HepG2 (cell line): Measurements from ENCODE around the gene C9. TPM values are rescaled to one million over a fixed set of nuclear protein-coding genes. Genes with fewer than 3 reads are reported as not detected.

Experiments used
- ATAC-seq: fragments of 200-7000 bp; cut with Tn5 transposase; 3 replicates; pipeline ENCODE4 v1.9.1; 2020; ENCODE audit warnings: mild to moderate bottlenecking, moderate library complexity
- BruUV-seq: library from RNA; stranded (reverse); fragments of 400-500 nt; replicated peaks from 2 replicates; lab custom pipeline; 2021; lab: Mats Ljungman, UMichigan
- CTCF ChIA-PET: fragments of 300-600 bp; formaldehyde crosslinking; extraction: SDS; loops from one replicate; lab custom pipeline; 2021; ENCODE audit warnings: low total read pairs, inconsistent platforms, low intra/inter-chr PET ratio; lab: Yijun Ruan, JAX
- POLR2A ChIA-PET: fragments of 350-600 bp; sonication (Branson Sonifier 250); formaldehyde crosslinking; loops from one replicate; lab custom pipeline; 2020; ENCODE audit warnings: antibody characterized with exemption, inconsistent platforms; lab: Yijun Ruan, JAX
- DNase-seq: peaks from one replicate; pipeline ENCODE4 v3.0.0-alpha.2; 2015; ENCODE audit warnings: low spot score
- FAIRE-seq: peaks from 3 replicates; lab custom pipeline; 2011; peaks lifted over from hg19 to GRCh38; lab: Jason Lieb, UNC
- H2AFZ ChIP-seq: one replicate; pipeline ENCODE4 v1.6.1; 2011; ENCODE audit warnings: low read length, inconsistent platforms
- H3K27ac ChIP-seq: fragments of 300-600 bp; 3 replicates; pipeline ENCODE4 v1.8.0; 2011; ENCODE audit warnings: mixed run types, mild to moderate bottlenecking, mixed read lengths, low read length, inconsistent platforms; ENCODE audit not compliant: insufficient read depth; ENCODE audit errors: extremely low read length
- H3K27me3 ChIP-seq, 2 experiments: fragments of 200-600 bp in 1 of 2; 2 replicates in 1 of 2; 3 replicates in 1 of 2; pipeline versions ENCODE4 v1.6.0 to v1.8.0; 2011; ENCODE audit warnings: low read length in 2 of 2, mild to moderate bottlenecking in 2 of 2, moderate library complexity in 2 of 2, inconsistent platforms in 1 of 2; ENCODE audit not compliant: insufficient read depth in 2 of 2, control insufficient read depth in 1 of 2
- H3K36me3 ChIP-seq, 2 experiments: fragments of 200-600 bp in 1 of 2; replicated peaks in 1 of 2; 2 replicates in 1 of 2; 3 replicates in 1 of 2; pipeline versions ENCODE4 v1.5.1 to v1.8.0; 2011; ENCODE audit warnings: low read length in 2 of 2, inconsistent platforms in 1 of 2; ENCODE audit not compliant: insufficient read depth in 2 of 2, control insufficient read depth in 1 of 2
- H3K4me1 ChIP-seq: 2 replicates; pipeline ENCODE4 v1.5.1; 2012; ENCODE audit warnings: low read length, inconsistent platforms; ENCODE audit not compliant: insufficient read depth
- H3K4me2 ChIP-seq: 2 replicates; pipeline ENCODE4 v1.6.0; 2011; ENCODE audit warnings: low read depth, low read length, inconsistent platforms
- H3K4me3 ChIP-seq, 3 experiments: fragments of 200-600 bp in 1 of 3; sonication (generic), shearing (Covaris generic) in 1 of 3; replicated peaks in 1 of 3; 2 replicates each; pipeline ENCODE4 v1.5.1; 2011 to 2016; ENCODE audit warnings: low read length in 3 of 3, inconsistent platforms in 2 of 3, low read depth in 2 of 3, mild to moderate bottlenecking in 2 of 3, control low read depth in 1 of 3, mixed read lengths in 1 of 3; ENCODE audit not compliant: insufficient read depth in 1 of 3
- H3K79me2 ChIP-seq: one replicate; pipeline ENCODE4 v1.6.1; 2011; ENCODE audit warnings: low read length, inconsistent platforms; ENCODE audit not compliant: insufficient read depth
- H3K9ac ChIP-seq: 2 replicates; pipeline ENCODE4 v1.6.0; 2011; ENCODE audit warnings: mild to moderate bottlenecking, low read depth, low read length, inconsistent platforms; ENCODE audit not compliant: insufficient read depth
- H3K9me3 ChIP-seq: 2 replicates; pipeline ENCODE4 v1.5.1; 2012; ENCODE audit warnings: mild to moderate bottlenecking, low read length
- H4K20me1 ChIP-seq: 2 replicates; pipeline ENCODE4 v1.6.0; 2011; ENCODE audit warnings: inconsistent platforms, mild to moderate bottlenecking, low read length, moderate library complexity; ENCODE audit not compliant: insufficient read depth
- DNMT1 ChIP-seq: sonication (generic); formaldehyde crosslinking; IDR thresholded peaks from 2 replicates; pipeline ENCODE4 v1.5.1; 2020; ENCODE audit warnings: mild to moderate bottlenecking, missing genetic modification reagents
- MXD4 ChIP-seq: IDR thresholded peaks from 2 replicates; pipeline ENCODE4 v1.6.1; 2016; ENCODE audit warnings: mild to moderate bottlenecking, missing biosample characterization, missing genetic modification reagents
- SALL1 ChIP-seq: sonication (generic); formaldehyde crosslinking; IDR thresholded peaks from 2 replicates; pipeline ENCODE4 v1.8.0; 2022; ENCODE audit warnings: mild to moderate bottlenecking, missing genetic modification reagents
- XRCC5 ChIP-seq: fragments of 200-400 bp; formaldehyde crosslinking; optimal IDR thresholded peaks from 2 replicates; pipeline ENCODE3; 2017; ENCODE audit warnings: mild to moderate bottlenecking, low read length
- ZBTB21 ChIP-seq: sonication (generic); formaldehyde crosslinking; IDR thresholded peaks from 2 replicates; pipeline ENCODE4 v1.4.0; 2020; ENCODE audit warnings: missing genetic modification reagents
- ZNF337 ChIP-seq: sonication (generic); formaldehyde crosslinking; IDR thresholded peaks from 2 replicates; pipeline ENCODE4 v1.5.1; 2020; ENCODE audit warnings: missing genetic modification reagents, low read depth, mild to moderate bottlenecking, borderline replicate concordance
- ZNF44 ChIP-seq: sonication (generic); formaldehyde crosslinking; IDR thresholded peaks from 2 replicates; pipeline ENCODE4 v1.5.1; 2020; ENCODE audit warnings: mild to moderate bottlenecking, missing genetic modification reagents
- ZNF615 ChIP-seq: sonication (generic); formaldehyde crosslinking; IDR thresholded peaks from 2 replicates; pipeline ENCODE4 v1.5.0; 2020; ENCODE audit warnings: mild to moderate bottlenecking, missing genetic modification reagents, borderline replicate concordance
- ZSCAN22 ChIP-seq: sonication (generic); formaldehyde crosslinking; IDR thresholded peaks from 2 replicates; pipeline ENCODE4 v1.4.0; 2020; ENCODE audit warnings: mild to moderate bottlenecking, missing genetic modification reagents
- in situ Hi-C: cut with HindIII; loops from 2 replicates; pipeline ENCODE4 v1.10.0; 2017; ENCODE audit warnings: low pct_unique_long_range_greater_than_20kb; ENCODE audit not compliant: extremely low pct_ligation_motif_present
- intact Hi-C: fragments of 100-400 bp; cut with micrococcal nuclease; formaldehyde crosslinking; loops from one replicate; pipeline ENCODE4 v1.10.0; 2022; ENCODE audit not compliant: unreplicated experiment
- polyA plus RNA-seq, 8 experiments: library from polyadenylated mRNA; depleted of rRNA in 3 of 8; stranded (reverse) in 7 of 8; unstranded in 1 of 8; fragments of >200 nt; fragmentation: Illumina TruSeq in 4 of 8; extraction: Trizol in 4 of 8; gene quantifications; 2 replicates each; pipeline versions ENCODE4 v1.2.1 to v1.2.3, GENCODE V29; 2011 to 2016; ENCODE audit warnings: low read depth in 4 of 8, missing spikeins in 1 of 8, mixed read lengths in 1 of 8; ENCODE audit not compliant: insufficient read depth in 1 of 8
- total RNA-seq, 5 experiments: library from RNA; depleted of rRNA; stranded (reverse); fragments of >200 nt; fragmentation: Illumina TruSeq; extraction: Trizol; gene quantifications; 2 replicates each; pipeline ENCODE4 v1.2.3, GENCODE V29; 2016; ENCODE audit warnings: low read depth in 1 of 5
- TF ChIP-seq, protein P1 (sequence below): sonication (generic); formaldehyde crosslinking; IDR thresholded peaks from 2 replicates; pipeline ENCODE4 v1.8.0; 2022; ENCODE audit warnings: missing genetic modification reagents, mild to moderate bottlenecking, inconsistent platforms, borderline replicate concordance
- TF ChIP-seq, protein P2 (sequence below): sonication (generic); formaldehyde crosslinking; IDR thresholded peaks from 2 replicates; pipeline ENCODE4 v1.4.0; 2020; ENCODE audit warnings: missing genetic modification reagents
- TF ChIP-seq, protein P3 (sequence below), 2 experiments: IDR thresholded peaks; 2 replicates each; pipeline ENCODE4 v1.6.1; 2011 to 2012; ENCODE audit warnings: low read length in 2 of 2, borderline replicate concordance in 1 of 2, low read depth in 1 of 2, mild to moderate bottlenecking in 1 of 2, moderate library complexity in 1 of 2

Gene C9
- total and polyA plus RNA-seq, 2 of the 13 experiments (the other 11 are each of a cell fraction or from before 2014, with no cell fraction given): not detected

DNA sequence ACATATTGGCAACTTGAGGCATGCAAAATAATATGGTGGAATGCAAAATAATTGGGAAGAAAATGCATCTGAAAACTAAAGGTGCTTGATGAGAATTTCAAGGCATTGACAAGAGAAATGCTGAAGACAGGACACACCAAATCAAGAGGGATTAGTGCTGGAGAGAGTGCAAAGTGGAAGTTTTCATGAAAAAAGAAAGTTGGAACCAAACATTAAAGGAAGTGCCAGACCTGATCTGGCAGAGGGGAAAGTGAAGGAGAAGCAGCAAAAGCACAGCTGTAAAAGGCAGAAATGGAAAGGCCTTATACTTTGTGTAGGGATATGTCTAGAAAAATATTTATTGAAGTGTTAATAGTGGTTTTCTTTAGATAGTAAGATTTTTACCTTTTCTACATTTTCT lies 109.6 kb downstream of the C9 start:
- Histone ChIP-seq H3K27me3 (no peaks in the 10 kb centered on the region; a peak in 1 of 5 replicates), H3K4me1 (peaks cover 24% of the 10 kb centered on the region), H3K36me3 (no peaks in the 10 kb centered on the region), H3K4me2 (no peak overlapping the region), H3K4me3 (no peak overlapping the region), H3K79me2 (no peaks in the 10 kb centered on the region), H4K20me1 (no peaks in the 10 kb centered on the region), H2AFZ (no peak overlapping the region), H3K9me3 (no peaks in the 10 kb centered on the region), H3K9ac (no peak overlapping the region), H3K27ac (no peak overlapping the region)
- intact Hi-C loops: no loop called here
- in situ Hi-C loops: no loop called here
- BruUV-seq: no TSS peak
- FAIRE-seq: no peak
- no peak for ATAC-seq
- POLR2A ChIA-PET: no interaction called here
- CTCF ChIA-PET: no interaction called here
- DNase-seq: no peak
- TF ChIP-seq ZNF44 (CRISPR knock-in tag) (no peak), ZSCAN22 (CRISPR knock-in tag) (no peak)

DNA sequence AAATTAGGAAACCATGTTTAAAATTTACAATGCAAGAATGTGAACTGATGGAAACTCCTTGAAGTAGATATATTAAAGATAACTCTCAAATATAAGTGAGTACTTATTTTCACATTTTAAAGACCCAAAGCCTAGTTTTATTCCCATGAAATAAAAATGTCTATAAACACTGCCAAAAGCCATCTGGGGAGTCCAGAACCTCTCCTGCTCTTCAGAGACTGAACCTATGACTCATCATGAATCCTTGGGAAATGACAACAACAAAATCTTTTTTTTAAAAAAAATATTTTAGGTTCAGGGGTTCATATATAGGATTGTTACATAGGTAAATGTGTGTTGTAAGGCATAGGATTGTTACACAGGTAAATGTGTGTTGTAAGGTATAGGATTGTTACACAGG lies 111.1 kb downstream of the C9 start:
- in situ Hi-C loops: no loop called here
- intact Hi-C loops: no loop called here
- DNase-seq: no peak
- Histone ChIP-seq H3K36me3 (no peaks in the 10 kb centered on the region), H3K79me2 (no peaks in the 10 kb centered on the region), H3K27me3 (no peaks in the 10 kb centered on the region; a peak in 1 of 5 replicates), H3K27ac (no peak overlapping the region), H2AFZ (no peak overlapping the region), H3K4me1 (peaks cover 21% of the 10 kb centered on the region), H3K9ac (no peak overlapping the region), H4K20me1 (no peaks in the 10 kb centered on the region), H3K4me2 (no peak overlapping the region), H3K9me3 (no peaks in the 10 kb centered on the region), H3K4me3 (no peak overlapping the region)
- BruUV-seq: no TSS peak
- FAIRE-seq: no peak
- CTCF ChIA-PET: no interaction called here
- no peak for ATAC-seq
- POLR2A ChIA-PET: no interaction called here
- TF ChIP-seq SALL1: no peak
- no peak for TF ChIP-seq ZNF615 (CRISPR knock-in tag)
- TF ChIP-seq DNMT1 (CRISPR knock-in tag): no peak
- no peak for TF ChIP-seq ZBTB21 (CRISPR knock-in tag)
- TF ChIP-seq, protein P1, sequence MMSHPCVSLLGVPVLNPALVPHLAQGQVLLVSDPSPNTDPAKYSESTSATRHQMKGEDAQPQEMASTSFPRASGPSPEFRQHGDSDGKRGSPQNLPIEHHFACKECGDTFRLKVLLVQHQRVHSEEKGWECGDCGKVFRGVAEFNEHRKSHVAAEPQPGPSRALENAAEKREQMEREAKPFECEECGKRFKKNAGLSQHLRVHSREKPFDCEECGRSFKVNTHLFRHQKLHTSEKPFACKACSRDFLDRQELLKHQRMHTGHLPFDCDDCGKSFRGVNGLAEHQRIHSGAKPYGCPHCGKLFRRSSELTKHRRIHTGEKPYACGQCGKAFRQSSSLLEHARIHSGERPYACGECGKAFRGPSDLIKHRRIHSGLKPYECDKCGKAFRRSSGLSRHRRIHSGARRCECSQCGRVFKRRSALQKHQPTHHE (CRISPR knock-in tag): no peak
- no peak for TF ChIP-seq MXD4 (CRISPR knock-in tag)
- TF ChIP-seq, protein P2, sequence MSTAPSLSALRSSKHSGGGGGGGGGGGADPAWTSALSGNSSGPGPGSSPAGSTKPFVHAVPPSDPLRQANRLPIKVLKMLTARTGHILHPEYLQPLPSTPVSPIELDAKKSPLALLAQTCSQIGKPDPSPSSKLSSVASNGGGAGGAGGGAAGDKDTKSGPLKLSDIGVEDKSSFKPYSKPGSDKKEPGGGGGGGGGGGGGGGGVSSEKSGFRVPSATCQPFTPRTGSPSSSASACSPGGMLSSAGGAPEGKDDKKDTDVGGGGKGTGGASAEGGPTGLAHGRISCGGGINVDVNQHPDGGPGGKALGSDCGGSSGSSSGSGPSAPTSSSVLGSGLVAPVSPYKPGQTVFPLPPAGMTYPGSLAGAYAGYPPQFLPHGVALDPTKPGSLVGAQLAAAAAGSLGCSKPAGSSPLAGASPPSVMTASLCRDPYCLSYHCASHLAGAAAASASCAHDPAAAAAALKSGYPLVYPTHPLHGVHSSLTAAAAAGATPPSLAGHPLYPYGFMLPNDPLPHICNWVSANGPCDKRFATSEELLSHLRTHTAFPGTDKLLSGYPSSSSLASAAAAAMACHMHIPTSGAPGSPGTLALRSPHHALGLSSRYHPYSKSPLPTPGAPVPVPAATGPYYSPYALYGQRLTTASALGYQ (CRISPR knock-in tag): no peak
- TF ChIP-seq, protein P3, sequence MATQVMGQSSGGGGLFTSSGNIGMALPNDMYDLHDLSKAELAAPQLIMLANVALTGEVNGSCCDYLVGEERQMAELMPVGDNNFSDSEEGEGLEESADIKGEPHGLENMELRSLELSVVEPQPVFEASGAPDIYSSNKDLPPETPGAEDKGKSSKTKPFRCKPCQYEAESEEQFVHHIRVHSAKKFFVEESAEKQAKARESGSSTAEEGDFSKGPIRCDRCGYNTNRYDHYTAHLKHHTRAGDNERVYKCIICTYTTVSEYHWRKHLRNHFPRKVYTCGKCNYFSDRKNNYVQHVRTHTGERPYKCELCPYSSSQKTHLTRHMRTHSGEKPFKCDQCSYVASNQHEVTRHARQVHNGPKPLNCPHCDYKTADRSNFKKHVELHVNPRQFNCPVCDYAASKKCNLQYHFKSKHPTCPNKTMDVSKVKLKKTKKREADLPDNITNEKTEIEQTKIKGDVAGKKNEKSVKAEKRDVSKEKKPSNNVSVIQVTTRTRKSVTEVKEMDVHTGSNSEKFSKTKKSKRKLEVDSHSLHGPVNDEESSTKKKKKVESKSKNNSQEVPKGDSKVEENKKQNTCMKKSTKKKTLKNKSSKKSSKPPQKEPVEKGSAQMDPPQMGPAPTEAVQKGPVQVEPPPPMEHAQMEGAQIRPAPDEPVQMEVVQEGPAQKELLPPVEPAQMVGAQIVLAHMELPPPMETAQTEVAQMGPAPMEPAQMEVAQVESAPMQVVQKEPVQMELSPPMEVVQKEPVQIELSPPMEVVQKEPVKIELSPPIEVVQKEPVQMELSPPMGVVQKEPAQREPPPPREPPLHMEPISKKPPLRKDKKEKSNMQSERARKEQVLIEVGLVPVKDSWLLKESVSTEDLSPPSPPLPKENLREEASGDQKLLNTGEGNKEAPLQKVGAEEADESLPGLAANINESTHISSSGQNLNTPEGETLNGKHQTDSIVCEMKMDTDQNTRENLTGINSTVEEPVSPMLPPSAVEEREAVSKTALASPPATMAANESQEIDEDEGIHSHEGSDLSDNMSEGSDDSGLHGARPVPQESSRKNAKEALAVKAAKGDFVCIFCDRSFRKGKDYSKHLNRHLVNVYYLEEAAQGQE (IDR thresholded peaks at IDR 0.05; ENCODE audit: borderline replicate concordance in 1 of 2, low read depth in 1 of 2, low read length in 2 of 2): no peak
- TF ChIP-seq XRCC5: no peak
- no peak for TF ChIP-seq ZNF337 (CRISPR knock-in tag)
